Ishikawa (cell line): ENCODE data around the gene SOBP.

Experiments used
- CEBPB ChIP-seq: IDR thresholded peaks from 2 replicates; pipeline ENCODE4 v1.6.1; 2012
- CREB1 ChIP-seq: IDR thresholded peaks from 2 replicates; pipeline ENCODE4 v1.6.1; 2012; ENCODE audit warnings: low read depth
- EGR1 ChIP-seq: IDR thresholded peaks from 2 replicates; pipeline ENCODE4 v1.6.1; 2012
- EP300 ChIP-seq: IDR thresholded peaks from 2 replicates; pipeline ENCODE4 v1.6.1; 2012; ENCODE audit warnings: borderline replicate concordance
- FOXM1 ChIP-seq: IDR thresholded peaks from 2 replicates; pipeline ENCODE4 v1.6.1; 2012; ENCODE audit warnings: low read depth, borderline replicate concordance
- MAX ChIP-seq: IDR thresholded peaks from 2 replicates; pipeline ENCODE4 v1.6.1; 2012
- NFIC ChIP-seq: IDR thresholded peaks from 2 replicates; pipeline ENCODE4 v1.6.1; 2012
- RAD21 ChIP-seq: IDR thresholded peaks from 2 replicates; pipeline ENCODE4 v1.6.1; 2012; ENCODE audit warnings: low read depth
- REST ChIP-seq: IDR thresholded peaks from 2 replicates; pipeline ENCODE4 v1.6.1; 2012; ENCODE audit warnings: low read depth, mild to moderate bottlenecking
- TAF1 ChIP-seq: IDR thresholded peaks from 2 replicates; pipeline ENCODE4 v1.6.1; 2012; ENCODE audit warnings: low read depth, mild to moderate bottlenecking
- TCF12 ChIP-seq: IDR thresholded peaks from 2 replicates; pipeline ENCODE4 v1.6.1; 2012; ENCODE audit warnings: low read depth
- TEAD4 ChIP-seq: IDR thresholded peaks from 2 replicates; pipeline ENCODE4 v1.6.1; 2012
- YY1 ChIP-seq: IDR thresholded peaks from 2 replicates; pipeline ENCODE4 v1.6.1; 2012; ENCODE audit warnings: low read depth
- ZBTB7A ChIP-seq: IDR thresholded peaks from 2 replicates; pipeline ENCODE4 v1.6.1; 2012; ENCODE audit warnings: low read depth
- TF ChIP-seq, protein P1 (sequence below): IDR thresholded peaks from 2 replicates; pipeline ENCODE4 v1.6.1; 2012

SOBP gene

DNA sequence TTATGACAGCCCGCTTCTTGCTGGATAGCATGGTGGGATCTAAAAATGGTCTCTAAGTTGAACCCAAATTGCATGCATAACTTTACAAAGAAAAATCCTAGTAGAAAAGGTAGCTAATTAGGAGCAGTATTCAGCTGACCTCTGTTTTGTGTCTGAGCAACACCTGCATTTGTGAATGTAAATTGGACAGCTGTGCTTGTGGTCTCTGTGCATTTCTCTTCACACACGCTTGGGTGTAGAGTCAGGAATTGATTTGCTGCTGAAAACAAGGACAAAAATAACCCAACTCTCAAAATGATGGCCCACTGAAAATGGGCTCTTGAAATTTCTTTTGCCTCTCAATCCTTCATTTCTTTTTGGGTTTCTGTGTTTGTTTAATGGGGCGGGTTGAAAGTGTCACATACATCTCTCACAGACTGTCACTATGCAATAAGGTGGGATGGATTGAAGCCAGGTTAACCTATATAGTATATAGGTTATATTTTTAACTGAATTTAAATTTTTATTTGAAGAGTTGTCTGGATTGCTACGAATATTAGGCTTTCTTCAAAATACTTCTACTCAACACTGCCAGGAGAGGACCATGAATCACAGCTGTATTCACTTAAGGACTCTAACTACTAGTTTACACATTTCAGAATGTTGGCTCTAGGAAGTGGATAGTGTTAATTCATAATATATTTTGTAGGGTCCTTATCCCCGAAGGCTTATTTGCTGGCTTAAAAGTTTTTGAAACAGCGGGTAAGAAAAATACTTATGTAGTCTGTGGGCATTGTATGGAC, 46.5 kb downstream of the SOBP start:
- TF ChIP-seq CREB1 (no peak), YY1 (no peak), NFIC (no peak), FOXM1 (no peak), TEAD4 (no peak), CEBPB (no peak), REST (no peak), ZBTB7A (no peak), TAF1 (no peak), TCF12 (no peak), RAD21 (no peak), EGR1 (no peak), EP300 (no peak), MAX (no peak)
- TF ChIP-seq, protein P1, sequence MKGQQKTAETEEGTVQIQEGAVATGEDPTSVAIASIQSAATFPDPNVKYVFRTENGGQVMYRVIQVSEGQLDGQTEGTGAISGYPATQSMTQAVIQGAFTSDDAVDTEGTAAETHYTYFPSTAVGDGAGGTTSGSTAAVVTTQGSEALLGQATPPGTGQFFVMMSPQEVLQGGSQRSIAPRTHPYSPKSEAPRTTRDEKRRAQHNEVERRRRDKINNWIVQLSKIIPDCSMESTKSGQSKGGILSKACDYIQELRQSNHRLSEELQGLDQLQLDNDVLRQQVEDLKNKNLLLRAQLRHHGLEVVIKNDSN = no peak

DNA sequence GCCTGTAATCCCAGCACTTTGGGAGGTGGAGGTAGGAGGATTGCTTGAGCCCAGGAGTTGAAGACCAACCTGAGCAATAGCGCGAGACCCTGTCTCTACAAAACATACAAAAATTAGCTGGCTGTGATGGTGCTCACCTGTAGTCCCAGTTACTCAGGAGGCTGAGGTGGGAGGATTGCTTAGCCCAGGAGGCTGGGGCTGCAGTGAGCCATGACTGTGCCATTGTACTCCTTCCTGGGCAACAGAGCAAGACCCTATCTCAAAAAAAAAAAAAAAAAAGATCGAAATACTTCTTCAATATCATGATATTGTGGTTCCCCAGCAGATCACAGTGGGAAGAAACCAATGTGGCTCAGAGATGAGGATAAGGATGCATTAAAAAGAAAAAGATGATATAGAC, 47.6 kb downstream of the SOBP start:
- no peak for TF ChIP-seq FOXM1
- TF ChIP-seq TEAD4 = no peak
- TF ChIP-seq EGR1 = no peak
- TF ChIP-seq MAX = no peak
- no peak for TF ChIP-seq TCF12
- no peak for TF ChIP-seq NFIC
- TF ChIP-seq TAF1 = no peak
- TF ChIP-seq CREB1 = no peak
- TF ChIP-seq CEBPB = no peak
- TF ChIP-seq RAD21 = no peak
- no peak for TF ChIP-seq ZBTB7A
- TF ChIP-seq, protein P1 = no peak
- no peak for TF ChIP-seq EP300

- TF ChIP-seq TEAD4 = no peak
- TF ChIP-seq MAX = no peak
- TF ChIP-seq ZBTB7A = no peak
- no peak for TF ChIP-seq EP300
- no peak for TF ChIP-seq TAF1
- TF ChIP-seq RAD21 = no peak
- TF ChIP-seq CREB1 = no peak
- TF ChIP-seq REST = no peak
- no peak for TF ChIP-seq NFIC
- no peak for TF ChIP-seq TCF12
- TF ChIP-seq FOXM1 = no peak
- no peak for TF ChIP-seq EGR1
- no peak for TF ChIP-seq YY1
- TF ChIP-seq, protein P1 = no peak
- no peak for TF ChIP-seq CEBPB
Measured at GRCh38 chr6:107538856-107539387, 49.0 kb downstream of the SOBP start.

DNA sequence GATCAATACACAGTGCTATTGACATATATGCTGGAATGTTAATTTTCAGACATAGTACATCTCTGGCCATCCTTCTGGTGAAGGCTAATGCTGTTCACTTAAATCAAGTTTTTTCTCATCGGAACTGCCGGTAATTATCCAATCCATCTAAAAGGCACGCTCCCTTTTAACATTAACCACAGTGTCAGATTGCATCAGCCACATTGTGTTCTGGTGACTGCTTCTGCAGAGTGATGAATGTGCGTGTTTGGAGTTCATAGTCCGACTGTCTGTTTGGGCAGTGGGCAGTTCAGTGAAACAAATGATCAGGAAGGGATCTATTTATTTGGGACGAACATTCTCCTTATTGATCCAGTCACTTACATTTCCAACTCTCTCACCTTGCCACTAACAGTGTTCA, 49.5 kb downstream of the SOBP start:
- TF ChIP-seq NFIC (no peak), ZBTB7A (no peak), CEBPB (peak; percentile 71), MAX (peak; percentile 62; the same call in 1 of the 2 replicates), TEAD4 (peak; percentile 30; the same call in 1 of the 2 replicates), CREB1 (no peak), REST (no peak), TCF12 (no peak), TAF1 (no peak), EGR1 (no peak), FOXM1 (no peak), EP300 (no peak), RAD21 (no peak), YY1 (no peak)
- TF ChIP-seq, protein P1 = no peak
